Renal pelvis (tissue), 4 donors: Measurements from ENCODE around the gene MYZAP. TPM values are rescaled to one million over a fixed set of nuclear protein-coding genes. Genes with fewer than 3 reads are reported as not detected.
A peak's percentile ranks its signal among the peaks of the same experiment; 100 is the strongest.

ENCODE experiments used
- DNase-seq: peaks from one replicate; pipeline ENCODE4 v3.0.0-alpha.2; 2013
- polyA plus RNA-seq, 3 donors: library from polyadenylated mRNA; unstranded; fragments of 120-200 nt; gene quantifications; one replicate each; pipeline ENCODE4 v1.2.1, GENCODE V29; 2013; ENCODE audit not compliant: insufficient read length in 3 of 3

Gene MYZAP
- polyA plus RNA-seq, 3 donors: 5.3 to 6.8 (median 6.5) TPM

DNA sequence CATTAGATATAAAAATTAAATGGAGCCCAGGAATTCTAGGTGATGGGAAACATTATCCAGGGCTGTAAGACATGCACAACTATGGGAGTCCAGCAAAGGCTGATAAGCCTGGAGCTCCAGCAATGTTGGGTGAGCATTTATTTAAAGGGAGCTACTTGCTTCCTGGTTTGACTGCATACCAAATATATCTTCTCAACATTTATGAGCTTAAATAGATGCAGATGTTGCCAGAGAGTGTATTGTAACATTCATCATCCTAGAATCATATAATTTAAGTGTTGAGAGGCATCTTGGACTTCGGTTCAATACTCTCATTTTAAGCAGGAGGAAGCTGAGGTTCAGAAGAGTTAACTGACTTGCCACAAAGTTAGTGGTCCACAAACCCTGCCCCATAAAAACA, 102.6 kb downstream of the MYZAP start:
- no peak for DNase-seq

- DNase-seq: no peak
These were observed 104.4 kb downstream of the MYZAP start for GRCh38 chr15:57696146-57696545.

DNA sequence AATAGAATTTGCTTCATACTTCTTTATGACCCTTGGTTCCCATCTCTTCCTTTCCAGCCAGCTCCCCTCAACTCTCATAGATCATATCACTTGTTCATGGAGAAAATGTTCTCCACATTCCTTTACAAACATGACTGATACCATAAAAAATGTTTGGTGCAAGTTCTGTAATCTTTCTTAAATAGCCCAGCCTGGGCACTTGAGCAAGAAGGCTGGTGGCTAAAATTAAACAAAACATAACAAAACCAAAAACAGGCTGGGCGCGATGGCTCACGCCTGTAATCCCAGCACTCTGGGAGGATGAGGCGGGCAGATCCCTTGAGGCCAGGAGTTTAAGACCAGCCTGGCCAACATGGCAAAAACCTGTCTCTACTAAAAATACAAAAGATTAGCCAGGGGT, 105.9 kb downstream of the MYZAP start:
- no peak for DNase-seq

DNA sequence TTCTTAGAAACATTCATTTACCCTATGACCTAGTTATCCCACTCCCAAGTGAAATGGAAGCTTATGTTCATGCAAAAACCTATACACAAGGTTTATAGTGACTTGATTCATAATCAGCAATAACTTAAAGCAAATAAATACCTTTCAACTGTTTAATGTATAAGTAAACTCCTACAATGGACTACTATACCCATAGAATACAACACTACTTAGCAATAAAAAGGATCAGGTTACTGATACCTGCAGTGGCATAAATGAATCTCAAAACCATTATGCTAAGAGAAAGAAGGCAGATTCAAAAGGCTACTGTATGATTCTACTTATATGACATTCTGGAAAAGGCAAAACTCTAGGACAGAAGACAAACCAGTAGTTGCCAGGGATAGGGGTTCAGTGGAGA, 106.5 kb downstream of the MYZAP start:
- DNase-seq: no peak

DNA sequence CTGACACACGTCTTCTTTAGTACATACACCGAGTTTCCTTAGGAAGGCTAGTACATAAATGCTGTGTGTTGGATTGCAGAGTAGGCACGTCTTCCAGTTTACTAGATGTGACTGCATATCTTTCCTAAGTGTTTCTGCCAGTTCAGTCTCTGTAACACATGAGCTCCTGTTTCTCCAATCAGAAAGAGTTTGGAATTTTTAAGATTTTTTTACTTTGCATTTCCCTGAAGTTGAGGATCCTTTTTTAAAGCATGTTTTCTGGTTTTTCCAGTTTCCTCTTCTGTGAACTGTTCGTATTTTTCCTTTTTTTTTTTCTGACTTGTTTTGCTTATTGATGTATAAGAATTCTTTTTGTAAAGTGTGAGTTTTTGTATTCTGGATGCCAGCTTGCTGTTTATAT, 107.3 kb downstream of the MYZAP start:
- no peak for DNase-seq

- DNase-seq: no peak
These were observed 111.7 kb downstream of the MYZAP start for GRCh38 chr15:57703387-57703786.

- DNase-seq: no peak
These were observed 112.7 kb downstream of the MYZAP start for GRCh38 chr15:57704441-57704840.

GRCh38 chr15:57705746-57706404, 114.2 kb downstream of the MYZAP start:
- no peak for DNase-seq

- peak; percentile 98 for DNase-seq
These were observed 114.9 kb downstream of the MYZAP start, which contains the start of gene POLR2M for GRCh38 chr15:57706405-57707209. TSS of gene POLR2M (plus strand) at chr15:57706714. CDS start at chr15:57706843, 129 bp downstream.

- no peak for DNase-seq
These were observed 116.3 kb downstream of the MYZAP start for GRCh38 chr15:57708047-57708446.

DNA sequence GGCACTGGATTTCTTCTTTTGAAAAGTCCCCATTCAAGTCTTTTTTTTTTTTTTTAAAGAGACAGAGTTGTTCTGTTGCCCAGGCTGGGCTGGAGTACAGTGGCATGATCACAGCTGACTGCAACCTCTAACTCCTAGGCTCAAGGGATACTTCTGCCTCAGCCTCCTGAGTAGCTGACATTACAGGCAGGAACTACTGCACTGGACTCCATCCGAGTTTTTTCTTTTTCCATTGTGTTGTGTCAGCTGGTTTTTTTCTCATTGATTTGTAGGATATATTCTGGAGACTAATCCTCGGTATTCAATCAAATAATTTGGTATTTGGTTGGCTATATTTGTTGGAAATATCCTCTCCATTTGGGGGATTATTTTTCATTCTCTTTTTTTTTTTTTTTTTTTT, 126.6 kb downstream of the MYZAP start:
- no peak for DNase-seq

DNA sequence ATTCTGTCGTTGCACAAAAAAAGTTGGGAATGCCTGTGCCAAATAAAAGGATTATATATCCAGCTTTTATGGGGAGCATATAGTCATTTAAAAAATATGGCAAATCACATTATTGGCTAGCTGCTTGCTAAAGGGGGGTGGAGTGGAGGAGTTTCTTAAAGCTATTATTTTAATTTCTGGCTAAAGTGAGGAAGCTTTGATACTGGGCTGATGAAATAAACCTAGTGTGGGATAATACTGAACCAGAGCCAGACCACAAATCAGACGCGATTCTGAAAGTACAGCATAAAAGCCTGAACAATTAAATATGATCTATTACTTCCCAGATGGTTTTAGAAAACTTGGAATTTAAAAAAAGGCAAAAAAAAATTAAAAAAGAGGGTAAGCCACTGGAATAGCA, 129.2 kb downstream of the MYZAP start:
- DNase-seq: peak; percentile 77

GRCh38 chr15:57726411-57726810, 134.7 kb downstream of the MYZAP start:
- no peak for DNase-seq

DNA sequence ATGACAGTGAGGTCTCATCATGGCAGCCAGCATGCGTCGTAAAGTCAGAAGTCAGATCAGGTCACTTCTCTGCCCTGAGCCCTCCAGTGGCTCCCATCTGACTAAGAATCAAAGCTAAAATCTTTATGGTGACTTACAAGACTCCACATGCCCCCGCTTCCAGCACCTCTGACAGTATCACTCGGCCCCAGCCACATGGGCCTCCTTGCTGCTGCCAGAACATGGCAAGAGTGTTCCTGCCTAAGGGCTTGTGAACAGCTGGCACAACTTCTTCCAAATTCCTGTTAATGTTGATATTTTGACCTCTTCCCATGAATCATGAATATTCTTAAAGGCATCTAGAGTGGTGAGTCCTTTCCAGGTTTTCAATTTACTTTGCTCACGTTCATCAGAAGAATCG, 135.3 kb downstream of the MYZAP start:
- DNase-seq: no peak

GRCh38 chr15:57728436-57728835, 136.7 kb downstream of the MYZAP start:
- no peak for DNase-seq

- no peak for DNase-seq
These were observed 139.2 kb downstream of the MYZAP start for GRCh38 chr15:57730876-57731275.

DNA sequence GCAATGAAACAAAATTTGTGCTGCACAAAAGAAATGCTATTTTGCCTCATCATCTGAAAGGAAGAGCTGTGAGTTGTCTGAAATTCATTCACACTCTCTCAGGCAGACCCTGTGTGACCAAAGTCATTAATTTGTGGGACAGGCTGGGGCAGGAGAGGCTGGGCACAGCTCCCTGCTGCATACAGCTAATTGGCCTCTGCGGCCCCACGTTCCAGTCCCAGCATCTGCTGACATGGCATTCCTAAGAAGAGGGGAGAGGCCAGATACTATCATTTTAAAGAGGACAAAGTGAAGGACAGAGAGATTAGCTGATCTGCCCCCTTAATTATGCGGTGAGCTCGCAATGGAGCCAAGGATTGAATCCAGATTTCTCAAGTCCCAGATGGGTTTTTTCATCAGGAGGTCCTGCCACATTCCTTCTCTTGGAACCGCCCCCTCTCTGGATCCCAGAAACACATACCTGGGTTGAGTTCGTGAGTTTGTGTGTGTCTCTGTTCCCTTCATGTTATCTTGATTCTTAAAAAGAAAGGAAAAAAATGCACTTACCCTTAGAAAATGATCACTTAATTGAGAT, 139.9 kb downstream of the MYZAP start:
- DNase-seq: no peak

DNA sequence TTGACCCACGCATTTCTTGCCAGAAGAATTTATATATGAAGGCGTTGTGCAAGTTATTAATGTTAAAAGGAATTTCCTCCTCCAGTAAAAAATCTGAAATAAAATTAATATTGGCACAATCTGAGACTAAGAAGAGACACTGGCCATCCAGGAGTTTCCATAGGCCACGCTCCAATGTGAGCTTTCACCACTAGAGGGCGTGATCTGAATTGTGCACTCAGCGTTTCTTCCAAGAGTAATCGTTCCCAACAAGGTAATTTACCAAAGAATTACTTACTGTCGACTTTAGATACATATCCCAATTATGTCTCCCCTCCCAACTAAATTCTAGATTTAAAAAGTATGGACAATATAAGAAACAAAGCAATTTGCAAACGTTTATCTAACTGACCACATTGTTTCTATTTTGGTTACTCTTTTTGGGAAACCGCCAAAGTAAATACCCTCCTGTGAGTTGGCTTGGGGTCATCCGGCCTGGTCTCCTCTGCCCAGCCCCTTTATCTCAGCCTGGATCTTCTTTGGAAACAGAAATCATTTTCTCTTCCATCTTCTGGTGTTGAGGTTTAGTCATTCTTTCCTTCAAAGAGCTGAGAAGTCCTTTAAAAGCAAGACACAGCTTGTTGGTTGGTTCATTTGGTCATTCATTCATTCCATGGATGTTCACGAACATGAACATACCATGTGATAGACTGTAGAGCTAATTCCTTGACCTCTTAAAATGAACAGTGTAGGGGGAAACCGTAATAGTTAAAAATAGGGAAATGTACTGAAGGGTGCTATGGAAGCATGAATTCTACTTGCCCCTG, 141.0 kb downstream of the MYZAP start:
- no peak for DNase-seq

DNA sequence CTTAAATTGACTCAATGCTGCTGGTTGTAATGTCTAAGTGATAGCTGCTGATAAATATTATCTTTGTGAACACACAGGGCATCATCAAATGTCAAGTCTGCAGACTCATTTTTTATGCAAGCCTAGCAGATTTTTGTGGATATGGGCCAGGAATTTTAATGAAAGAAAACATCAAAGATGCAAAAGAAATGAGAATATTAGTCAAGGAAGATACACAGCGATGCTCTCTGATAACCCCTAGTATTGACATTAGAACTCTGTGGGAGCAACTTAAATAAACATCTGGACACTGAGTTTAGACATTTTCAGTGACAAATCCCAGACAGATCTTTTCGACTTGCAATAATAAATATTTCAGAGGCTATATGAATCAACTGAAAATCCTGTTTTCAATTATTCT, 143.2 kb downstream of the MYZAP start:
- peak; percentile 68 for DNase-seq
